ENCODE measurements around the gene GNG12.
"Not testable (repeated sequence)": the region's sequence is repeated elsewhere in the genome, so short reads cannot be mapped to it uniquely, and the experiment has no call there.

Gene GNG12

DNA sequence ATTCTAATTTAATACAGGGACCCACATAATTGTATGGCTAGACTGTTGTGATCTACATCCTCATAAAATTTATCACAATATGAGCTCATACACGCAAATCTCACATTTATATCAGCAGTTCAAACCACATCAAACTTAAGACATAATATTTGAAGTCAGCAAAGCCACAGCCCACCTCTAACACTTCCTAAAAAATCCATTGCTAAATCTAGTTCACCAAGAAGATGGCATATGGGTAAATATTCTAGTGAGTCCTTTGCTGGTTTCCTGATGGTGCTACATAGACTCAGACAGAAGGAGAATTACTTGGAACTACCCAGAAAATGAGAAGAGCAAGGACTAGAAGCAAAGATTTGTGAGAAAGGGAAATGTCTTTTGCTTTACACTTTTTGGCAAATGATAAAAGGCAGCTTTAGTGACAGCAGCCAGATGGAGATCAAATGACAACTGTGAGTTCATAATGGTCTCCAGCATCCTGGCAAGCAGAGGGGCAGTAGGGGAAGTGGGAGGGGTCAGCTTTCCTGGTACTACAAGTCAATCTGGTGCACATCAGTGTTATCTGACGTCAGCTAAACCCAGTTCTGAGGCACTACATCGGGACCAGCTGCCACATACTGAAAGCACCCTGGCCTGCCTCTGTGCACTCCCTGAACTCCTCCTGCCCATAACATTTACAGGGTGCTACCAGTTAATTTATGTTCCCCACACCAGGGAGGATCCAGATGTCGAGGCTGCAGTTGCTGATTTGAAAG, 158.8 kb downstream of the GNG12 start:
- no peak for DNase-seq

DNA sequence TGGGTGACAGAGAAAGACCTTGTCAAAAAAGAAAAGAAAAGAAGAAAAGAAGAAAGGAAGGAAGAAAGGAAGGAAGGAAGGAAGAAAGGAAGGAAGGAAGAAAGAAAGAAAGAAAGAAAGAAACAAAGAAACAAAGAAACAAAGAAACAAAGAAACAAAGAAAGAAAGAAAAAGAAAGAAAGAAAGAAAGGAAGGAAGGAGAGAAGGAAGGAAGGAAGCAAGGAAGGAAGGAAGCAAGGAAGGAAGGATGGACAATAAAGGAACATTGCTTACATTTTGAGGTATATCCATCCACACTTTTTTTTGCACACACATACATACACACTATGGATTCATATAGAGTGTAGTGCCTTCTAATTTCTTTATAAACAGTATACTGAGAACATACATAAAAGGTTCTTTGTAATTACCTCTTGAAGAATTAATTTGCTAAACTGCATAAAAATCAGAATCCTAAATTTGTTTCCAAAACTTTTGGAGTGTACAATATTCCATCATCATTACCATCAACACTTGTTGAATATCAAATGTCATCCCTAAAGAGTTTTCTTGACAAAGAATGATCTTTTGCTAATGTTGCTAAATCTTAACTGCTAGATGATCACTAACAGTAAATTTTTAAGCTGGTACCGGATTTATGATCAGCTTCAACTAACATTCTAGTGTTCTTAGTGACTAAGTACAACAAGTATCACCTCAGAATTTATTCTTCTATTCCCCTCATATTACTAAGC, 159.6 kb downstream of the GNG12 start:
- no peak for DNase-seq

DNA sequence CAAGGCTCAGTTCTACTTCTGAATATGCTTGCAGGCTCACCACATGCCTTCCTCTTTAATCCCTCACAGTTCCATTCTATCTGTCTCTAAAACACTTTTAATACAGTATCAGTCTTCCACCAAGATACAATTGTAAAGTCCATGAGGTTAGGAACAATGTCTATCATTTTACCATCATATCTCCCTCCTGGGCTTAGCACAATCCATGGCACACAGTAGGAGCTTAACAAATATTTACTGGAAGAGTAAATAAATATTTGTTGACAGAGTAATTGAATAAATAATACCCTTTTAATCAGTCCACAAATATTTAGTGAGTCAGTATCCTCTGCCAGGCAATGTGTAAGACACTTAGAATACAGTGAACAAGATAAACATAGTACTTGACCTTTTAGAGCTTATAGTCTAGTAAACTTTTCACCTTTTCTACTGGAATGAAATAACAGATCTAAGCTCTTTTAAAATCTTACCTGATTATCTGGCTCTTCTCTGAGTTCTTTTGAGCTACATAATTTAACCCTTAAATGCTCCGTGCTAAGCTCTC, 160.9 kb downstream of the GNG12 start:
- no peak for DNase-seq

DNA sequence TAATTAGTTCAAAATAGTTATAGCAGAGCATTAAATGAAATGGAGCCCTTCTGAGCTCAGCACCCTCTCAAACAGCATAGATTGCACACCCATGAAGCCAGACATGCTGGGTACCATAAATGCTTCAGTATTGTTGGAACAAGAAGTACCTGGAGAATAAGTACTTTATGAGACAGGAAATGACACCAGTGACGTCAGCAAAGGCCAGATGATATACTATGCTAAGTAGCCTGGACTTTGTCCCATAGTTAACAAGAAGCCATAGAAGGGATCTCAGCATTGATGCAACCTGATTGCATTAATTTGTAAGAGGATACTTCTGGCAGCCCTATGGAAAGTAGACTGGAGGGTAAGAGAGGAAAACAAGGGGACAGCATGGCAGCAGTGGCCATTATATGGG, 164.6 kb downstream of the GNG12 start:
- DNase-seq: no peak

DNA sequence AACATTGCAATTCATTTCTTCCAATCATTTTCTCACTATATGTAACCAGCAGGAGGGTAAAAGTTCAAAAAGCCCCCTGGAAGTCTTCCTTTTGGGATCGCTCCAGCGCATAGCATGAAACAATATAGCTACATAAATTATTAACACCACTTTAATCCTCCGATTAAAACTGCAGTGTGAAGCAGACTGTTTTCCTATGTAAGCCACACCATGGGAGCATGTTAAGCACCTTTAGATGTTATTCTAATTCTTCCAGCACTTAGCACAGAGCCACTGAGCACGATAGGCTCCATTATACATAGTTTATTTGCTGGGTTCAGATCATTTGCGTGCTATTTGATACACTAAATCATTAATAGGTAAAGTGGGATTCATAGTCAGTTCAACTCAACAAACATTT, 166.6 kb downstream of the GNG12 start:
- no peak for DNase-seq

DNA sequence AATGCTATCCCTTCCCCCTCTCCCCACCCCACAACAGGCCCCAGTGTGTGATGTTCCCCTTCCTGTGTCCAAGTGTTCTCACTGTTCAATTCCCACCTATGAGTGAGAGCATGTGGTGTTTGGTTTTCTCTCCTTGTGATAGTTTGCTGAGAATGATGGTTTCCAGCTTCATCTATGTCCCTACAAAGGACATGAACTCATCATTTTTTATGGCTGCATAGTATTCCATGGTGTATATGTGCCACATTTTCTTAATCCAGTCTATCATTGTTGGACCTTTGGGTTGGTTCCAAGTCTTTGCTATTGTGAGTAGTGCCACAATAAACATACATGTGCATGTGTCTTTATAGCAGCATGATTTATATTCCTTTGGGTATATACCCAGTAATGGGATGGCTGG, 168.0 kb downstream of the GNG12 start:
- not testable (repeated sequence) for DNase-seq

DNA sequence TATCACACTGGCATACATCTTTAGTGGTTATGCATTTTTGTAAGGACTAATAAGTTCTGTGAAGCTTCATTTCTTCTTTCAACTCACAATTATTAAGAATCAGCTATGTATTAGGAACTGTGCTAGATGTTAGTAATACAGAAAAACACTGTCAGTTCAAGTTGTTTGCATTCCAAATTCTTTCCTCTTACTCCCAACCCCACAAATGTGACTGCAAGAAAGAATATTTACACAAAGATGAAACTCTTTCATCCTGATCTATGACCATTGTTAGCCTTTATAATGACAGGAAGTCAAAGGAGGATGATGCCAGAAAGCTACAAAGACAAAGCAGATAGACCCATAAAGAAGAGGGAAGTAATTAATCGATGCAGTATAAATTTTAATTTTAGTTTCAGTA, 169.2 kb downstream of the GNG12 start:
- no peak for DNase-seq

DNA sequence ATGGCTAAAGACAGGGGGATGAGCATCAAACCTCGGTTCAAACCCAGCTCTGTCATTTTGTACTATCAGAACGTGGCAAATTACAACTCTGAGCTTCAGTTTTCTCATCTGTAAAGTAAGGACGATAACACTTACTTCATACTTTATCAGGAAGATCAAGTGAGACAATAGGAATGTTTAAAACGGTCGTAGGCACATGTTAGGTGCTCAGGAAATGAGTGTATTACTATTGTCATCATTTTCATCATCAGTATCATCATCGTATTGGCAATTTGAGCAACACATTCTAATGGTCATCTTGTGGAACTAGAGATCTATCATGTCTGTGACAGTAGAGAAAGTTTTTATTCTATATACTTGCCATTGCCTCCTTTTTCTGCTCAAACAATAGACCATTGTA, 170.4 kb downstream of the GNG12 start:
- no peak for DNase-seq

DNA sequence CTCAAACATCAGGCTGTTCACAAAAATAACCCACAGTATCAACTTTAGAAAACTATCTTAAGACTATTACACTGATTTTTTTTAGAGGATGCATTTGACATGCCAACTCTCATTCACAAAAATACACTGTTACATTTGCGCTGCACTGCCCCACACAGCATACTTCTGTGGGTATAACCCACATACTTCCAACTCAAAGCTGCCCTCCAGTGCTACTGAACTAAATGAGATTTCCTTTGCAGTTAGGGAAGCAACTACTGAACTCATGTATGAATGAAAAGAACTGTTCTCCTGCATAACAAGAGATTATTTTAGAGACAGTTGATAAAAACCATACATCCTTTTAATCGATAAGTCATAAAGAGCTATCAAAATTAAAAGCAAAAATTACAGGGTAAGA, 174.0 kb downstream of the GNG12 start:
- DNase-seq: no peak

DNA sequence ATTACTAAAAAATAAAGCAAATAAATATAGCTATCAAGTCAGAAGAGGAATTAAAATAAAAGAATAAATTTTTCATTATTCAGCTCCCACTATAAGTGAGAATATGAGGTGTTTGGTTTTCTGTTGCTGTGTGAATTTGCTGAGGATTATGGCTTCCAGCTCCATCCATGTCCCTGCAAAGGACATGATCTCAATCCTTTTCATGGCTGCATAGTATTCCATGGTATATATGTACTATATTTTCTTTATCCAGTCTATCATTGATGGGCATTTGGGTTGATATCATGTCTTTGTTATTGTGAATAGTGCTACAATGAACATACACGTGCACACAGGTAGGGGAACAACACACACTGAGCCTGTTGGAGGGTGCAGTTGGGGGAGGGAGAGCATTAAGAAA, 176.1 kb downstream of the GNG12 start:
- not testable (repeated sequence) for DNase-seq

DNA sequence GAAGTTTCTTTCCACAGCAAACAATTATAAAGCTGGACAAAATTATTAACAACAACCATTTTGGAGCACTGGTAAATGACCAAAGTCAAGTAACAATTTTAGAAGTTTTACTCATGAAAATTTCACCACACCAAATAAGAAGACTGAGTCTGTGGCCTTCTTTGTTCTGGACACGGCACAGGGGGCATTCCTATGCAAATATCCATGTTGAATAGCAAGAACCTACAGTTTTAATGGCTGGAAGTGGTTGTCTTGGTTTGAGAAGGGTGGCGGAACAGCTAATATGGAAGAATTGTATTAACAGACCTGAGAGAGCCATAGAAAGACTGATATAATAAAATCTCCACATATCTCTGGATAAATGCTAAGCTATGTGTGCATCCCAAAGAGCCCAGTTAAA, 177.7 kb downstream of the GNG12 start:
- no peak for DNase-seq

DNA sequence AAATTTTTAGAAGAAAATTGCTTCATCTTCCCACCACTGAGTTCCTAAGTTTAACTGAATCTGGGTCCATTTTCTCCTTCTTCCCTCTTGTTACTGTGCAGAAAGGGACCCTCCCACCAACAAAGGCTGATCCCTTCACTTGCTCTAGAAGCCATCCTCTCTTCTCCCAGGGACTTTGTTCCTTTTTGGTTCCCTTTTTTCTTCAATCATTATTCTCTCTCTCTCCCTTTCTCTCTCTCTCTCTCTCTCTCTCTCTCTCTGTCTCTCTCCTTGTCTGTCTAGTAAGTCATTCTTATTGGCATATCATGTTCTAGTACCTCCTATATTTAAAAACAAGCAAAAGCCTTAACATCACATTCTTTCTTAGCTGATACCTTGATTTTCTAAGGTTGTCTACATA, 180.0 kb downstream of the GNG12 start:
- no peak for DNase-seq

DNA sequence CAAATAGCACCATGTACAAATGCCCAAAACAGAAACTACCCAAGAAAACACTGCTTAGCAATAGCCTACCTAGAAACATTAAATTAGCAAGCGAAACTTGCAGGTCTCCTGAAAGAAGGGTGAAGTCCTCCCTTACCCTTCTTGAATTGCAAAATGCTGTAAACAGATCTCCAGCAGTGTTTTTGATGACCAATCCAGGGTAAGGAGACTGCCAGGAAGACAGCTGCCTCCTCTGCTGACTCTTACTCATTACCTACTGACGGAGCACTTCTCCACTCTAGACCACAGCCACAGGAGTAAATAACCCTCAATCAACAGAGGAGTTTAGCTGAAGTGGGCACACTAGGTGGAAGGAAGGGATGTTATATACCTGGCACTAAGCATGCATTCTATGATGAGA, 180.5 kb downstream of the GNG12 start:
- no peak for DNase-seq

All from KG1 (cell line).